Measurements from ENCODE around the gene KIAA1217. TPM values are rescaled to one million over a fixed set of nuclear protein-coding genes. Genes with fewer than 3 reads are reported as not detected.
A peak's percentile ranks its signal among the peaks of the same experiment; 100 is the strongest.

Gene KIAA1217
- total RNA-seq, 1 experiment from 2014 or later: 171 TPM

GRCh38 chr10:24213881-24214280, 4.9 kb downstream of the KIAA1217 start:
- Histone ChIP-seq H3K36me3 (ENCODE audit: control insufficient read depth, insufficient read depth, low read length) (peaks cover 4% of the 10 kb centered on the region; the same call in 1 of the 2 replicates), H3K9me3 (no peaks in the 10 kb centered on the region), H3K27me3 (replicated peaks; ENCODE audit: control insufficient read depth, insufficient read depth, low read length) (no peaks in the 10 kb centered on the region), H3K4me1 (peaks cover 36% of the 10 kb centered on the region), H3K4me3 (ENCODE audit: low read depth, low read length) (no peak overlapping the region)
- peak overlapping the region; percentile 58 for H3K27ac Mint-ChIP-seq (ENCODE audit: unreplicated experiment)
- H3K9me3 Mint-ChIP-seq (ENCODE audit: unreplicated experiment): no peaks in the 10 kb centered on the region
- H3K4me1 Mint-ChIP-seq (ENCODE audit: low read depth, unreplicated experiment): peaks cover 54% of the 10 kb centered on the region
- BruUV-seq (replicated peaks): no TSS peak
- H3K36me3 Mint-ChIP-seq (ENCODE audit: insufficient read depth, unreplicated experiment): peaks cover 26% of the 10 kb centered on the region
- no peaks in the 10 kb centered on the region for H3K27me3 Mint-ChIP-seq (ENCODE audit: insufficient read depth, unreplicated experiment)
- no peak for DNase-seq
- TF ChIP-seq, protein P1, sequence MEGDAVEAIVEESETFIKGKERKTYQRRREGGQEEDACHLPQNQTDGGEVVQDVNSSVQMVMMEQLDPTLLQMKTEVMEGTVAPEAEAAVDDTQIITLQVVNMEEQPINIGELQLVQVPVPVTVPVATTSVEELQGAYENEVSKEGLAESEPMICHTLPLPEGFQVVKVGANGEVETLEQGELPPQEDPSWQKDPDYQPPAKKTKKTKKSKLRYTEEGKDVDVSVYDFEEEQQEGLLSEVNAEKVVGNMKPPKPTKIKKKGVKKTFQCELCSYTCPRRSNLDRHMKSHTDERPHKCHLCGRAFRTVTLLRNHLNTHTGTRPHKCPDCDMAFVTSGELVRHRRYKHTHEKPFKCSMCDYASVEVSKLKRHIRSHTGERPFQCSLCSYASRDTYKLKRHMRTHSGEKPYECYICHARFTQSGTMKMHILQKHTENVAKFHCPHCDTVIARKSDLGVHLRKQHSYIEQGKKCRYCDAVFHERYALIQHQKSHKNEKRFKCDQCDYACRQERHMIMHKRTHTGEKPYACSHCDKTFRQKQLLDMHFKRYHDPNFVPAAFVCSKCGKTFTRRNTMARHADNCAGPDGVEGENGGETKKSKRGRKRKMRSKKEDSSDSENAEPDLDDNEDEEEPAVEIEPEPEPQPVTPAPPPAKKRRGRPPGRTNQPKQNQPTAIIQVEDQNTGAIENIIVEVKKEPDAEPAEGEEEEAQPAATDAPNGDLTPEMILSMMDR (IDR thresholded peaks at IDR 0.05; ENCODE audit: insufficient read depth in 1 of 2, low read depth in 1 of 2, low read length in 1 of 2, severe bottlenecking in 1 of 2, unreplicated experiment in 1 of 2): no peak
- peak overlapping the region; percentile 12 for H3K4me3 Mint-ChIP-seq (ENCODE audit: unreplicated experiment)
- POLR2A ChIA-PET: no interaction called here
- CTCF ChIA-PET: no interaction called here
- intact Hi-C loops (cut with micrococcal nuclease; ENCODE audit: unreplicated experiment): no loop called here

DNA sequence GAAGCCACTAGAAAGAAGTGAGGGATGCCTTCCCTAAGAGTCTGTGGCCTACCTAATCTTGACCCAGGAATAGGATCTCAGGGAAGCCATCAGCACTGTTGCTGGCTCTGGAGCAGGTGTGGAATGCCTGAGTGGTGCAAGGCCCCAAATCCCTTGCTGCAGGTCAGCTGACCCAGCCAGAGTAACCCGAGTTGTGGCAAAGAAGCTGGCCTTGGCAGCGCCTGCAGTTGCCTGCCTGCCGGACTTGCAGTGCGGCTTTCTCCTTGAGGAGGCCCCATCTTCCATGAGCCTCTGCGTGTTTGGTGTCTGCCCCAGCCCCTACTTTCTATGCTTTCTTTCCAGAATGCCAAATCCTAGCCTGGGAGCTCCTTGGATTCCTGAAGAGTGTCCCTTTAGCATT, 5.8 kb downstream of the KIAA1217 start:
- DNase-seq: peak in 1 of 2 experiments; percentile 30
- no peaks in the 10 kb centered on the region for H3K9me3 Mint-ChIP-seq (ENCODE audit: unreplicated experiment)
- TF ChIP-seq, protein P1 (IDR thresholded peaks at IDR 0.05; ENCODE audit: insufficient read depth in 1 of 2, low read depth in 1 of 2, low read length in 1 of 2, severe bottlenecking in 1 of 2, unreplicated experiment in 1 of 2): no peak
- no peak overlapping the region for H3K4me3 Mint-ChIP-seq (ENCODE audit: unreplicated experiment)
- H3K4me3 ChIP-seq (ENCODE audit: low read depth, low read length): no peak overlapping the region
- peaks cover 30% of the 10 kb centered on the region for H3K36me3 Mint-ChIP-seq (ENCODE audit: insufficient read depth, unreplicated experiment)
- peaks cover 54% of the 10 kb centered on the region for H3K4me1 Mint-ChIP-seq (ENCODE audit: low read depth, unreplicated experiment)
- no peaks in the 10 kb centered on the region for H3K27me3 Mint-ChIP-seq (ENCODE audit: insufficient read depth, unreplicated experiment)
- peaks cover 4% of the 10 kb centered on the region; the same call in 1 of the 2 replicates for H3K36me3 ChIP-seq (ENCODE audit: control insufficient read depth, insufficient read depth, low read length)
- no TSS peak for BruUV-seq (replicated peaks)
- intact Hi-C loops (cut with micrococcal nuclease; ENCODE audit: unreplicated experiment): no loop called here
- CTCF ChIA-PET: no interaction called here
- POLR2A ChIA-PET: interaction anchor here (1.0 kb wide), 1 partner anchor 13 kb away, joined by 4 read pairs; no protein-coding TSS in a partner anchor
- H3K27ac Mint-ChIP-seq (ENCODE audit: unreplicated experiment): peak overlapping the region; percentile 58
- H3K27me3 ChIP-seq (replicated peaks; ENCODE audit: control insufficient read depth, insufficient read depth, low read length): no peaks in the 10 kb centered on the region
- H3K9me3 ChIP-seq: no peaks in the 10 kb centered on the region
- peaks cover 36% of the 10 kb centered on the region for H3K4me1 ChIP-seq

- TF ChIP-seq, protein P1 (IDR thresholded peaks at IDR 0.05; ENCODE audit: insufficient read depth in 1 of 2, low read depth in 1 of 2, low read length in 1 of 2, severe bottlenecking in 1 of 2, unreplicated experiment in 1 of 2): no peak
- Mint-ChIP-seq H3K4me3 (ENCODE audit: unreplicated experiment) (no peak overlapping the region), H3K36me3 (ENCODE audit: insufficient read depth, unreplicated experiment) (peaks cover 34% of the 10 kb centered on the region), H3K4me1 (ENCODE audit: low read depth, unreplicated experiment) (peaks cover 54% of the 10 kb centered on the region), H3K27me3 (ENCODE audit: insufficient read depth, unreplicated experiment) (no peaks in the 10 kb centered on the region), H3K9me3 (ENCODE audit: unreplicated experiment) (no peaks in the 10 kb centered on the region), H3K27ac (ENCODE audit: unreplicated experiment) (peak overlapping the region; percentile 58)
- Histone ChIP-seq H3K4me1 (peaks cover 36% of the 10 kb centered on the region), H3K9me3 (no peaks in the 10 kb centered on the region), H3K36me3 (ENCODE audit: control insufficient read depth, insufficient read depth, low read length) (peaks cover 4% of the 10 kb centered on the region; the same call in 1 of the 2 replicates), H3K27me3 (replicated peaks; ENCODE audit: control insufficient read depth, insufficient read depth, low read length) (no peaks in the 10 kb centered on the region), H3K4me3 (ENCODE audit: low read depth, low read length) (no peak overlapping the region)
- no peak for DNase-seq
- ChIA-PET POLR2A (interaction anchor here (1.0 kb wide), 1 partner anchor 13 kb away, joined by 4 read pairs; no protein-coding TSS in a partner anchor), CTCF (no interaction called here)
- BruUV-seq (replicated peaks): no TSS peak
- intact Hi-C loops (cut with micrococcal nuclease; ENCODE audit: unreplicated experiment): no loop called here
Measured at GRCh38 chr10:24215196-24215595, 6.3 kb downstream of the KIAA1217 start.

All from Caco-2 (cell line).